ENCODE measurements around the gene PARP9. TPM values are rescaled to one million over a fixed set of nuclear protein-coding genes. Genes with fewer than 3 reads are reported as not detected.
"Not testable (repeated sequence)": the region's sequence is repeated elsewhere in the genome, so short reads cannot be mapped to it uniquely, and the experiment has no call there.

PARP9 gene
- total and polyA plus RNA-seq, 7 donors, result 6.5 to 18.9 (median 10.8) TPM

GRCh38 chr3:122514123-122515019 is 49.7 kb downstream of the PARP9 start, which contains the start of gene KPNA1:
TSS of gene KPNA1 (minus strand) at chr3:122514939. CDS start at chr3:122496565, 18,374 bp downstream.
- peak within 1 kb of the TSS; percentile 100 for H3K27ac ChIP-seq
- peaks cover 43% of the 10 kb centered on the region for H3K4me1 ChIP-seq
- peak; percentile 90 to 93 (median 92) for ATAC-seq
- DNase-seq, result peak; percentile 89 to 93
- no peaks in the 10 kb centered on the region for H3K9me3 ChIP-seq
- no peaks in the 10 kb centered on the region for H3K27me3 ChIP-seq (ENCODE audit: insufficient read depth in 3 of 3, low read length in 2 of 3)
- peak within 1 kb of the TSS; percentile 95 for H3K4me3 ChIP-seq
- WGBS, 3 donors, result 0% methylated on average over 77 to 108 of the region's 109 CpGs
- intact Hi-C loops (cut with DNase I), result loop anchor here (5.0 kb wide), 2 partner anchors 48 to 97 kb away; partner anchors contain the start of genes DTX3L (in 1 of the 2), PARP9 (in 1 of the 2) and WDR5B (in 1 of the 2)
- TF ChIP-seq CTCF (IDR thresholded peaks at IDR 0.05), result no peak
- no peaks in the 10 kb centered on the region for H3K36me3 ChIP-seq (ENCODE audit: insufficient read depth in 1 of 2, low read depth in 1 of 2)

GRCh38 chr3:122513386-122514122 is 50.5 kb downstream of the PARP9 start:
- Histone ChIP-seq H3K4me1 (peaks cover 51% of the 10 kb centered on the region), H3K9me3 (no peaks in the 10 kb centered on the region), H3K36me3 (ENCODE audit: insufficient read depth in 1 of 2, low read depth in 1 of 2) (no peaks in the 10 kb centered on the region), H3K27me3 (ENCODE audit: insufficient read depth in 3 of 3, low read length in 2 of 3) (no peaks in the 10 kb centered on the region), H3K27ac (peak overlapping the region; percentile 100), H3K4me3 (peak overlapping the region; percentile 95)
- intact Hi-C loops (cut with DNase I), result loop anchor here in 1 of 2 donors (5.0 kb wide), 1 partner anchor 96 kb away; the partner anchor contains the start of gene WDR5B
- no peak for DNase-seq
- peak in 3 of 4 donors; percentile 20 to 46 (median 34) for ATAC-seq
- no peak for TF ChIP-seq CTCF (IDR thresholded peaks at IDR 0.05)
- 8 to 12% (median 8%) methylated on average over 19 of the region's 19 CpGs for WGBS, 3 donors

- Histone ChIP-seq H3K27me3 (ENCODE audit: insufficient read depth in 3 of 3, low read length in 2 of 3) (no peaks in the 10 kb centered on the region), H3K9me3 (no peaks in the 10 kb centered on the region), H3K27ac (peak overlapping the region; percentile 100), H3K4me3 (peak overlapping the region; percentile 95), H3K4me1 (peaks cover 59% of the 10 kb centered on the region), H3K36me3 (ENCODE audit: insufficient read depth in 1 of 2, low read depth in 1 of 2) (no peaks in the 10 kb centered on the region)
- intact Hi-C loops (cut with DNase I), result loop anchor here in 1 of 2 donors (5.0 kb wide), 1 partner anchor 95 kb away; the partner anchor contains the start of gene WDR5B
- WGBS, 3 donors, result 60 to 77% (median 62%) methylated on average over 15 of the region's 15 CpGs
- DNase-seq (no peak), ATAC-seq (no peak)
- no peak for TF ChIP-seq CTCF (IDR thresholded peaks at IDR 0.05)
Measured at GRCh38 chr3:122512284-122512683, 51.8 kb downstream of the PARP9 start.

GRCh38 chr3:122510878-122511535 is 53.1 kb downstream of the PARP9 start:
- peak overlapping the region; percentile 100 for H3K27ac ChIP-seq
- DNase-seq (no peak), ATAC-seq (no peak)
- intact Hi-C loops (cut with DNase I), result loop anchor here in 1 of 2 donors (5.0 kb wide), 1 partner anchor 94 kb away; the partner anchor contains the start of gene WDR5B
- H3K4me3 ChIP-seq, result peak overlapping the region; percentile 95
- no peaks in the 10 kb centered on the region for H3K36me3 ChIP-seq (ENCODE audit: insufficient read depth in 1 of 2, low read depth in 1 of 2)
- no peak for TF ChIP-seq CTCF (IDR thresholded peaks at IDR 0.05)
- no peaks in the 10 kb centered on the region for H3K9me3 ChIP-seq
- 59 to 83% (median 60%) methylated on average over 8 of the region's 8 CpGs for WGBS, 3 donors
- no peaks in the 10 kb centered on the region for H3K27me3 ChIP-seq (ENCODE audit: insufficient read depth in 3 of 3, low read length in 2 of 3)
- H3K4me1 ChIP-seq, result peaks cover 71% of the 10 kb centered on the region

GRCh38 chr3:122508944-122509343 is 55.2 kb downstream of the PARP9 start:
- H3K9me3 ChIP-seq; intact Hi-C loops (cut with DNase I); H3K36me3 ChIP-seq (ENCODE audit: insufficient read depth in 1 of 2, low read depth in 1 of 2); H3K27me3 ChIP-seq (ENCODE audit: insufficient read depth in 3 of 3, low read length in 2 of 3): not testable (repeated sequence)
- WGBS, 3 donors, result 47 to 71% (median 56%) methylated on average over 9 of the region's 9 CpGs
- H3K4me1 ChIP-seq, result peaks cover 85% of the 10 kb centered on the region
- peak; percentile 39 to 76 for DNase-seq
- ATAC-seq, result peak; percentile 73 to 82 (median 80)
- peak overlapping the region; percentile 100 for H3K27ac ChIP-seq
- H3K4me3 ChIP-seq, result peak overlapping the region; percentile 17
